Hindlimb muscle (tissue), 1 donor: ENCODE results near the gene NCAM1. TPM values are rescaled to one million over a fixed set of nuclear protein-coding genes. Genes with fewer than 3 reads are reported as not detected.
"Not testable (repeated sequence)": the region's sequence is repeated elsewhere in the genome, so short reads cannot be mapped to it uniquely, and the experiment has no call there.

Experiments used
- DNase-seq: peaks from one replicate; pipeline ENCODE4 v3.0.0-alpha.2; 2013
- polyA plus RNA-seq: library from polyadenylated mRNA; unstranded; fragments of 120-200 nt; gene quantifications from one replicate; pipeline ENCODE4 v1.2.1, GENCODE V29; 2013; ENCODE audit not compliant: insufficient read length

Gene NCAM1
- polyA plus RNA-seq, 1 donor, result 183 TPM

DNA sequence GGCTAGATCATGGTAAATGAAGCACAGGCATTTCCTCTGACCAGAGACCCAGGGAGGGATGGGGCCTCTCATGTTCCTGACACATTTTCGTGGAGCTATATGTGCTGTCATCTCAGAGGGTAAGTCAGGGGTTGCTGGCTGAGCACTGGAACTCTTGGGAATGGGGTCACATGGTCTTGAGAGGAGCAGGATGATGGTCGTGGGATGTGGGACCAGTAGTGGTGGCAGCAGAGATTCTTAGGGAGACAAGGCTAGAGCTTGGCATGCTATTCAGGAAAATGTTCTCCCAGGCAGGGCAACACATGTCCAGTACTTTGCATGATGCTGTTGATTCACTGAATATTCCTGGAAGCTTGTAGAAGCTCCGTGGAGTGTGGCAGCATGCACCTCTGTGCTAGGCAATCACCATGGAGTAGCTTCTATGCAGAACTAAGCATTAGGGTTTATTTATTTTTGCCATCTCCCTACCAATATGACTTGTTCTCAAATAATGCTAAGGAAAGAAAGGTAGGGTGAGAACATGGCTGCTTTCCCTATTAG lies 321.7 kb downstream of the NCAM1 start:
- DNase-seq, result no peak

DNA sequence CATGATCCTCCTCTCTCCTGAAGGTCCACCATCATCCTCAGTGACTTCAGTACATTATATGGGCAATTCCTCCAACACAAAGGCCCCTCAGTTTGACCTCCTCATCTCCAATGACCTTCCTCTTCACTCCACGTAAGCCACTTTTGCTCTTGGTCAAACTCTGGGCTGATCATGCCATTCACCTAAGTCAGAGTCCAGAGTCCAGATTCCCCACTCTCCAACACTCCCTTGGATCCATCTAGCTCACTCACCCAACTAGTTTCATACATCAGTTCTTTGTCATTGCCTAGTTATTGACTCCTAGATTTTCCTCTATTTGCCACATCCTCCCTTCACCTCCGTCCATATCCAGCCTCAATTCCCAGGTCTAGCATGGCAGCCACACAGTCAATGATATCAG lies 322.7 kb downstream of the NCAM1 start:
- no peak for DNase-seq

DNA sequence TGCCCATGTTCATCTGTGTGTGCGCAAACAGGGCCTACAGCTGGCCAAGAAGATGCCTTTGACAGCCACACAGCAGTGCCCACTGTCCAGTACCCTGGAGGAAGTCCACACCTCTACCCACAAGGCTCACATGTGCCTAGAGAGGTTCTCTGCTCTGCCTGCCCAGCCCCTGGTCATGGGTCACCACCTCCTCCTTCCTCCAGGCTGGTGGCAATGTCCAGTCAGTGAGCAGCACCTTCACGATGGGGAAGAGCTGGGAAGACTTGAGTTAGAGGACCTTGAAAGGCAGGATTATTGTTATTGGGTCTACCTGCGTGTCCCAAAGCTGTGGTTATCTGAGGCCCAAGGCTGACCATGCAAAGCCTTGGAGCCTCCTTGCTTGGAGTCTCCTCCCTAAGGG lies 324.8 kb downstream of the NCAM1 start:
- no peak for DNase-seq

DNA sequence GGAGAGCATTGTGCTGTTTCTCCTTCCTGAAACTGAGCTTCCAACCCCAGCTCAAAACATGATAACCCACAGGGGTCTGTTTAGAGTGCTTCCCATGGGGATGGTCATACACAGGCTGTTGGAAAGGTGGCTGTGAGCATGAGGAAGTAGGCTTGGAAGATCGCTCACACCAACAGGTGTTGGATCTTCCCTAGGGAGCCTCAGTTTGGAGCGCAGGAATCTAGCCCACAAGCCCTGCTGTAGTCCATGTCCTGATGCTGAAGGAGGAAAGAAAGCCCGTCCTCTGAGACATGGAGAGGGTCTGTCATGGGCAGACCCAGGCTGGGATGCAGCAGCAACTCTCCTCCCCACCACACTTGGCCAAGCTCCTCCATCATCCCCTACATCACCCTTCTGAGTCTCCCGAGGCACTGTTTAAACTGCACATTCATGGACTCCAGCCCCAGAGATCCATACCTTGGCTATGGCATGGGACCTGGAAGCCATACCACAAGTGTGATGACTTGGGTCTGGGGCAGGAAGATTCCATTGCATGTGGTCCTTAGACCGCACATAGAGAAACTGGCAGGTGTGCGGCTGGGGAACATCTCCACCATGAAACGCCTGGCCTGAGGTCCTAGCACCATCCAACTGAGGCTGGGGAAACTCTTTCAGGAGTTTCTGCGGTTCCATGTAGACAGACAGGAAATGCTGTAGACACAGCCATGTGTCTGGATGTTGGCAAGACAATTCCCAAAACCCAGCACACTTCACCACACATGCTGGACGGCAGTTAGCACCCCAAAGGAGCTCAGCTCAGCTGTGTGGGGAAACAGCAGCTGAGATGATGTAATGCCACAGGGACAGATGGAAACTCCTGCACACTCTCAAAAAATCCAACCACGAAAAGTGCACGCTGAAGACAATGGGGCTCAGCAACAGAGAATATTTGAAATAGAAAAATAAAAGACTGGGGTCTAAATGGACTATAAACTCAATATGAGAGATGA lies 325.6 kb downstream of the NCAM1 start:
- DNase-seq, result peak; percentile 26

DNA sequence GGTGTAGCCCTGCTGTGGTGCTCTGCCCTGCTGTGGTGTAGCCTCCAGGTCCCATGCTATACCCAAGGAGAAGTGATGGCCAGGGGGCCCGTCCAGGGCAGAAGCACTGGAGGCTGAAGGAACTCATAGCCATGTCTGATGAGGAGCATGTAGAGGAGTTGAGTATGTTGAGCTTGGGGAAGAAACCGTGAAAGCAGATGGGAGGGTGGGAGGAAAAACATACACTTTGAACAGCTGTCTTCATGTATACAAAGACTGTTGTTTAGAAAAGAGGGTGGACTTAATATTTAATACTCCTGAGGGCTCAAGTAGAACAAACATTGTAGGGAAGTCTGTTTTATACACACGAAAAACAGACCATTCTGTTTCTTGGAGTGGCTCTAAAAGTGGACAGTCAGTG lies 326.6 kb downstream of the NCAM1 start:
- no peak for DNase-seq

DNA sequence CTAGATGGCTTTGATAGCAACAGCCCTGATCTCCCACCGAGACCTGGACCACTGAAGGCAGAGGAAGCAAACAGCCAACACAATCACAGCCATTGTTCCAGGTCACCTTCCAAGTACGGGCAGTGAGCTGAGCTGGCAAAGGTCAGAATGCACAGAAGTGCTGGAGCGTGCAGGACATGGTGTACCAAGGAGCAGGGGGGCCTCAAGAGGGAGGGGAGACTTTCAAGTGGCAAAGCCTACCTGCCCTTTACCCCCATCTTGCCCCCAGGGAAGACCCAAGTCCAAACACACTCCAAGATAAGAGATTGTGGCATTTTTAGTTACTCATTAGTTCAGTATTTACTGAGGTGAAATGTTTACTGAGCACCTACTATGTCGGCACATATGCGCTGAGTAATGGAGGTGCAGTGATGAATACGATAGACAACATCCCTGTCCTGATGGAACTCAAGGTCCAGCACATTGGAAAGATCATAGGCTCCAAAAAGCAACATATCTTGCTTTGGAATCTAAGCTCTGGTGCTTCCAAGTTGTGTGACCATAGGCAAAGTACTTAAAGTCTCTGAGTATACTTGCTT lies 327.2 kb downstream of the NCAM1 start:
- DNase-seq, result no peak

DNA sequence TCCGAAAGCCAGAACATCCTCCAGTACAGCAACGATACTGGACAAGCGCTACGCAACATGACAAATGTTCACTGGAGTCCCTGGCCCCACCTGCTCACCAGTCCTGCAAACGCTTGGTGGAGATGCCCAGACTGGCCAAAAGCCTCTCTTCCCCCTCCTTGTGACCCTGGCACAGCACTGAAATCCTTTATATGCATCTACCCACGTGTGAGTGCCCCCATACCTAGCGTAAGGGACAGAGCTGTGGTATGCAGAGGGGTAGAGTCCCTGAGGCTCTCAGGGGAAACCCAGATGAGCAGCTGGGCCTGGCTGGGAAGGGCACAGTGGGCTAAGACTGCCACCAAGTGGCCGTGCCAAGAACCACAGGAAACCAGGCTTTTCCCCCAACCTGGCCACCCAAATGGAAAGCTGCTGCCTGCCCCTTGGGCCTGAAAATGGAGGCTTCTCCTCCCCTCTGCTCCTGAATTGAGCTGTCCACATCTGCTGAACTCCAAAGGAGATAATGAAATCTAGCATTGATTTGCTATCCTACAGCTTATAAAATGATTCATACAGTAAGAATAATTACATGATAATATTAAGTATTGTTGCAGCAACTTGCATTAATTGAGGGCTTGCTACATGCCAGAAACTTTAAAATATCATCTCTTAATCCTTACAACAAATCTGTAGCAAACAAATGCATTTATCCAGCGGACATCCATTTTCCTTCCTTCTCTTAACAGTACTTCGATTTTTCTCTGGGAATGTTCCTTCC lies 328.4 kb downstream of the NCAM1 start:
- DNase-seq, result peak; percentile 40

DNA sequence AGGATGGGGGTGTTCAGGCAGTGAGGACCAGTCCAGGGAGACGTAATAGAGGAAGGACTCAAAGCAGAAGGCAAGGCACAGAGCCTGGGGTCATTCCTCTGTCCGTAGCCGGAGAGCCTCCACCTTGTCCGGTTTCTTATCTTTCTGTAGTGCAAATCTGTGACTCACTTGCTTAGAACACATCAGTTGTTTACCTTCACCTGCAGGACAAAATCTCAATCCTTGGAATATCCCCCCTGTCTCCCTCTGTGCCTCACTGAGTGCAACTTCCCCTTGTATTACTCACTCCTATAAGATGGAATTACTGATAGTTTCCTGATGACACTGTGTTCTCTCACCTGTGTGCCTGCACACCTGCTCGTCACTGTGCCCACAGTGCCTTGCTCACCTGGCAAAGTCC lies 332.7 kb downstream of the NCAM1 start:
- no peak for DNase-seq

DNA sequence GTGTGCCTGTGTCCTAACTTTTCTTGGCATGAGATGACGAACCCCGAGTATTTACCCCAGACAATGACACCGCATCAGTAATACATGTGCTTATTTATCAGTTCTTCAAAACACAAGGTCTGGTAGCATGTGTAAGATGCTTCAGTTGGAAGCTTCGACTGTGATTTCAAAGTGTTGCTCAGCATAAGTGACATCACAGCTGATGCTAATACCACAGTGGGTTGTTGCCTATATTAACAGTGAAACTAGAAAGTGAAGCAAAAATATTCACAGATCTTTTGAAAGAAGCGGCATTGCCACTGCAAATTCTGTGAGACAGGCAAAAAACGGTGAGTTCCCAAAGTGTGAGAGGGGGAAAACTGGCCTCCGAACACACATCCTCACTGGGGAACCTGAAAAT lies 334.8 kb downstream of the NCAM1 start:
- DNase-seq, result no peak

DNA sequence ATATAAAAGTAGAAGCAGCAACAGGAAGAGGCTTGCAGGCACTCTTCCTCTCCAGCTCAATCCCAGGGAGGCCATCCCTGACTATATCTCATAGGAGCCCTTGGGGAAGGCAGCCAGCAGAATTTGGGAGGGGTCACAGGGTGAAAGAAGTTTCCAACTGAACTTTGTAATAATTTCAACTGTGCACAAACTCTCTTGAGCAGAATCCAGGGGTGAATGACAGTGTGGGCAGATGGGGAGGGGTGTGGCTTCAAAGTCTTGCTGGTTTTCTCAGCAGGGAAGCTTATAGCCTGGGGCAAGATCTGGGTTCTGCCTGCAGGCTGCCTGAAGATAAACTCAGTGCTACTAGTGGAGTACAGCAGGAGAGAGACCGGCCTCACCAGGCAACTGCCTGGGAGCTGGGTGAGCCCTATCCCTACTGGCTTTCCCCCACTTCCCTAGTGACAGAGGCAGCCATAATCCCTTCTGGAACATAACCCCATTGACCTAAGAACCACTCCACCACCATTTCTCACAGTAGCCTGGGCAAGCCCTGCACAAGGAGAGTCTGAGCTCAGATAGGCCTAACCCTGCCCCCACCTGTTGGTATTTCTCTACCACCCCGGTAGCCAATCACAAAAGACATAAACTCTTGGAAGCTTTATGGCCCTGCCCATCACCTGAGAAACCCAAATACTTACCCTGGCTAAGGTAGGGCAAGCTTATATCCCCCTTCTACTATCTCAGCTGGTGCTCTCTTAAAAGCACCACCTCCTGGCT lies 335.4 kb downstream of the NCAM1 start:
- no peak for DNase-seq

DNA sequence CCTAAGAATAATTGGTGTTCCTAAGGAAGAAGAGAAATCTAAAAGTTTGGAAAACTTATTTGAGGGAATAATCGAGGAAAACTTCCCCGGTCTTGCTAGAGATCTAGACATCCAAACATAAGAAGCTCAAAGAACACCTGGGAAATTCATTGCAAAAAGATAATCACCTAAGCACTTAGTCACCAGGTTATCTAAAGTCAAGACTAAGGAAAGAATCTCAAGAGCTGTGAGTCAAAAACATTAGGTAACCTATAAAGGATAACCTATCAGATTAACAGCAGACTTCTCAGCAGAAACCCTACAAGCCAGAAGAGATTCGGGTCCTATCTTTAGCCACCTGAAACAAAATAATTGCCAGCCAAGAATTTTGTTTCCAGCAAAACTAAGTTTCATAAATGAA lies 337.3 kb downstream of the NCAM1 start:
- not testable (repeated sequence) for DNase-seq

DNA sequence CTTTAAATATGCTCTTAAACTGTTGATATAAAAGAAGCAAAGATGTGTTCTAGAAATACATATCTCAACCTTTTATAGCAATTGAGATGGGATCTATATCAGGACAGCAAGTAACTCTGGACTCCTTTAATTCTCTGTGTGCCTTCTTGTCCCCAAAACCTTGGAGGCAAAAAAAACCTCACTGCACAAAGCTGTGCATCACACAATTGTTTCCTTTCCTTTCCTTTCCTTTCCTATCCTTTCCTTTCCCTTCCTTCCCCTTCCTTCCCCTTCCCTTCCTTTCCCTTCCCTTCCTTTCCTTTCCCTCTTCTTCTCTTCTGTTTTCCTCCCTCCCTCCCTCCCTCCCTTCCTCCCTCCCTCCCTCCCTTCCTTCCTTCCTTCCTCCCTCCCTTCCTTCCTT lies 343.7 kb downstream of the NCAM1 start:
- no peak for DNase-seq

DNA sequence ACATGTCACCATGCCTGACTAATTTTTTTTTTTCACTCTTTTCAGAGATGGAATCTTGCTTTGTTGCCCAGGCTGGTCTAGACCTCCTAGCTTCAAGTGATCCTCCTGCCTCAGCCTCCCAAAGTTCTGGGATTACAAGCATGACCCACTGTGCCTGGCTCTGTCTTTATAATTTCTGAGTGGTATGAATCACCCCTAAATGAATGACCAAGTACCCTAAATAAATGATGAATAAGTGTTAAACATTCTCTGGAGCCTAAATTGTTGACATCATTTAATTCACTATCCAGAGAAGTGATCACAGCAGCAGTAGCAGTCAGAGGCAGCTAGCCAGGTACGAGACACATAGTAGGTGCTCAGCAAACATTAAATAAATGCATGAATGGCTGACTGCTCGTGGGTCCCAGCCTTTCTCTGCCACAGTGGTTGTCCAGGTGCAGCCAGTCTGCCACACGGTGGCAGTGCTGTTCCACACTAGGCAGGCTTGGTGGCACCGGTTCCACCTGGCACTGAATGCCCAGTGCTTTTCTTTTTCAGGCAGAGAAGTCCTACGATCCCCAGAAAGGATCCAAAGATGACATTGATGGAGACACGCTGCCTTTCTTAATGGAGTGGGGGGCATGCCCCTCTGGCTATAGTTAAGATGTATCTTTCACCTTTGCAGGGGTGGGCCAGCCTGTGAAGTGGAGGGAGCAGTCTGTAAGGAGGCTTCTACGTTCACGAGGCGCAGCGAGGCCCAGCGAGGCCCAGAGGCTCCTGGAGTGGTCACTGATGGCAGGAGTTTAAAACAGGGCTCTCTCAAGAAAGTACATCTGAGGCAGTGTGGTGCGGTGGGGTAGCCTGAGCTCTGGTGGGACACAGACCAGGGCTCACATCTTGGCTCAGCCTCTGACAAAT lies 344.5 kb downstream of the NCAM1 start:
- peak; percentile 51 for DNase-seq

DNA sequence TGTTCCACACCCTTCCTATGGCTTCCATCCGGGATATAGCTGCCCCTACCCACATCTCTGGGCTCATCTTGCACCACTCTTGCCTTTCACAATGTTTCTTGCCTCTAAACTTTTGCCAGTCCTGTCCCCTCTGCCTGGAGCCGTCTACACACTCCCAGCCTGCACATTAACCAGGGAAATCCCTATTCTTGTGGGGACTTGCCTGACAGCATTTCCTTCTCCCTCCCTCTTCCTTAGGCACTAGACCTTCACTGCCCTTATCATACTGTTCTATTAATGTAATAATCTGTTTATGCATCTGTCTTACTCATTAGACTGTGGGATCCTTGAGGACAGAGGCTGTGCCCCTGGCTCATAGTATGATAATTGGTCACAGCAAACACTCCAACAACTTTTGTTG lies 347.4 kb downstream of the NCAM1 start:
- DNase-seq, result no peak

DNA sequence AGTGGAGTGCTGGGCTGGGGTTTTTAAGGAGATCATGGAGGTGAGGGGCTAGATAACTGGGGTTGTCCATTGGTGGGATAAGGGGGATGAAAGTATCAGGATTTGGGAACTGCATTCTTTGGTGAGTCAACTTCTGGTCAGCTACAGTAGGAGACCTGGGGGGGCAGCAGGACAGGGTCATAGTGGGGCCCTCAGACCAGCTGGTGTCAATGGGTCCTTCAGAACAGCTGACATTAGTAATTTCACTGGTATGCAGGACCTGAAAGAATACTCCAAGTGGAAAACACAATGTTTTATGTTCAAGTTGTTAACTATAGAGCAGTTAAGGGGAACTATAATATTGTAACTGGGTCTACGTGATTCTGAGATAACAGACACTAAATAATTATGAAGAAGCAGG lies 350.3 kb downstream of the NCAM1 start:
- no peak for DNase-seq

DNA sequence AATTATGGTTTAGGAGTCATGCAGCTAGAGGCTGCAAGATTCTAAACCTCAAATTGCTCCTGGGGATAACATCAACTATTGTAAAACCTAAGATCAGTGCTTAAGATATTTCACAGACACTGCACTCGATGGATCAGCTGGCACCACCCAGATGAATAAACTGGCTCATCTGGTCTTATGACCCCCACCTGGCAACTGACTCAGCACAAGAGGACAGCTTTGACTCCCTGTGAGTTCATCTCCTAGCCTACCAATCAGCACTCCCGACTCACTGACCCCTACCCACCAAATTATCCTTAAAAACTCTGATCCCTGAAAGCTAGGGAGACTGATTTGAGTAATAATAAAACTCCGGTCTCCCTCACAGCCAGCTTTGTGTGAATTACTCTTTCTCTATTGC lies 352.4 kb downstream of the NCAM1 start:
- DNase-seq, result no peak

DNA sequence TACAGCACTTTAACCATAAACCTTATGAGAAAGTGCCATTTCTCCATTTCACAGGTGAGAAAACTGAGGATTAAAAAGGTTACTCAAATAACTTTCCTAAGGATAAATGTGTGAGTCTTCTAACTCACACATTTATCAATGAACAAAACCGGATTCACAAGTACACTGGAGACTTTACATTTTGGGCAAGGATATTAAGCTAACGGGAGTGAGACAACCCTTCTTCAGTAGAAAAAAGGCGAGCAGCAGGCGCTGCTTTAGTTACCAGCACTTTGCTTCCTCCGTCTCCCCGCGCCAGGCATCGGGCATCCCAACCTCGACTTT lies 352.8 kb downstream of the NCAM1 start:
- no peak for DNase-seq

DNA sequence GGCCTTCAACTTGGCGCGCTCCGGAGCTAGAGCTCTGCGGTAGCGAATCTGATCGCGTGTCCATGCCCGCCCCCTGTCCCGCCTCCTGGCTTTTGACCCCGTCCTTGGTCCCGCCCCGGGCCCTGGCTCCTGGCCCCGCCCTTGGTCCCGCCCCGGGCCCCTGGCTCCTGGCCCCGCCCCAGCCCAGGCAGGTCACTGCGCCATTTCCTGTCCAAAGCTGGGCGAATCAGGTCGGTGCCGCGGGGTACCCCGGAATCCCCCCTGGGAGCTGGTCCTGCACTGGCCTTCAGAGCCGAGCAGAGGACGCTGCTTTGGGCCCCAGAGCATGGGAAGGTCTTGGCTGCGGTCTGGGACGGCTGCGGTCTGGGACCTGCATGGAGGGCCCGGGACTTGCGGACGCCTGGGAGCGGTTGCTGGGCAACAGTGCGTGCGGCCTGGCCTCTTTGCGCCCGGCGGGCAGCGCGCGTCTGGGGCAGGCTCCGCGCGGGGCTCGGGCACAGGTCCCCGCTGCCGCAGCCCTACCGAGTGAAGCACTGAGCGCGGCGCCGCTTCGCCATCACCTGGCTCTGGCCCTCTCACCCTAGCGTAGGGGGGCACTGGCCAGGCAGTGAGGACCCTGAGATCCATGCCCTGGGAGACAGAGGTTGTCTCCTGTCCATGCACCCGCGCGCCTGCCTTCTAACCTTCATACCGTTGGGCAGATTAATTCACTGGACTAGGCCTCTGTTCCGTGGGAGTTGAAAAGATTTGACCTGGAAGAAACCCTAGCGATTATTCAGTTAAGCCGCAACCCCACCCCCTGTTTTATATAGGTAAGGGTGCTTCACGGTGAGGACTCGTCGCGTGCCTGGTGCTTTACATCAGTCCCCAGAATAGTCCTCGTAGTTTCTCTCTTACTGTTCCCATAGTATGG lies 353.4 kb downstream of the NCAM1 start, which contains the start of gene TTC12:
TTC12 (plus strand) TSS at position 195 of the 913 bp plus-strand sequence. CDS start 1,675 bp downstream, outside the sequence.
- peak; percentile 90 for DNase-seq

DNA sequence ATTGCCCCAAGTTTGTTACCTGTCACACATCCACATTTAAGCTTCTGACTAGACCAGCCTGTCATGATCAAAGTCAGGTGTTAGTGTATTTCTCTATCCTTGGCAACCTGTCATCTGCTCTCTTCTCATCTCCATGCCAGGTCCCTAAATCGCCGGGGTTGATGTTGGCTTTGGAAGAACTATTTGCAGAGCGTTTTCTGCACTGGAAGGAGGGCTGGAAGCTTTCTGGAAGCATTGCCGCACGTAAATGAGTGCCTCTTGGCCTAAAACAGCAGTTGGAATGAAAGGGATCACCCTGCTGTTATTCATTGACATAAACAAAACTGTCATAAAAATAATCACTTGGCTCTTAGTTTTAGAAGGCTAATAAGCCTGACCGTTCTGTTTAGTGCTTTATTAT lies 354.6 kb downstream of the NCAM1 start:
- no peak for DNase-seq

DNA sequence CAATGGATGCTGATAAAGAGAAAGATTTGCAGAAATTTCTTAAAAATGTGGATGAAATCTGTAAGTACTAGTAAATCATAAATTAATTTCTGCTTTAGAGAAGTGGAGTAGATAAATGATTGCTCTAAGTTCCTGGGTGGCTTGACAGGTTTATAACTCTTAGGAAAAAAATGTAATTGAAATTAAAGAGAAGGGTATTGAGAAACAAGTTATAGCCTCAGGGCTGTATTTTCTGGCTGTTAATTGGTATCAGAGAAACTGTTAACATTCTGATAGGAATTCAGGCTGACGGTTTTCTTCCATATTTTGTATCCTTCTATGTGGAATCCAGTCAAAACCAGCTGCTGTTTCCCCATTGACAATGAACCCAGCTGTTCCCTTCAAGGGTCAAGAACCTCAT lies 355.0 kb downstream of the NCAM1 start:
- no peak for DNase-seq
